GM18951 (cell line): Measurements from ENCODE around the gene CSF3.

Experiments used
- POLR2A ChIP-seq: IDR thresholded peaks from 4 replicates; pipeline ENCODE4 v1.6.1; 2011; ENCODE audit warnings: mild to moderate bottlenecking; ENCODE audit not compliant: insufficient read length, insufficient read depth; ENCODE audit errors: extremely low read depth
- in situ Hi-C: fragments of 300-500 bp; cut with MboI; formaldehyde crosslinking; loops from one replicate; pipeline ENCODE4 v1.12.0; 2022; ENCODE audit warnings: low sequenced_read_pairs, mixed read lengths, inconsistent platforms; ENCODE audit not compliant: unreplicated experiment

Gene CSF3

DNA sequence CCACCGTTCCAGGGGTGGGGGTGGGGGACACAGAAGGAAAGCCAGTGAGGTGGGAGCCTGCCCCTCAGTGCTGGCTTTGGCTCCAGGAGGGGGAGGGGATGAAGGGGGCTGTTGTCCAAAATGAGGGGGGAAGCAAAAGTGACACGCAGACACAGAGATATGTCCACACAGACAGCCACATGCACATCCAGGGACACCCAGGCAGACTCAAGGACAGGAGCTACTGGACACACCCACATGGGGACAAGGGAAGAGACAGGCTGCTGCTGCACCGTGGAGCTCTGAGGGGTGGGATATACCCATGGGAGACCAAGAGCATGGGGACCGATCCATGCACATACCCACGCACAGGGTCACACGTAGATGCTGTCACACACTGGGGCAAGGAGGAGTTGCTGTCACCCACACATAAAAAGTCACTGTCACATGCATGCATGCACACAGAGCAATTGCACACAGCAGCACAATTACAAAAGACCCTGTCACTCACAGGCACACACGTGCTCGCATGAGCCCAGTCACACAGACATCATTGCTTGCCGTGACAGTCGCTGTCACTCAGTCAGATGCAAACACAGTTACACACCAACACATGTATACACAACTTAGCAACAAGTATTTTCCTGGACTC is 48.8 kb downstream of the CSF3 start:
- in situ Hi-C loops = no loop called here
- no peak for TF ChIP-seq POLR2A

- no peak for TF ChIP-seq POLR2A
- in situ Hi-C loops = no loop called here
Observed at GRCh38 chr17:40064971-40065768, 49.9 kb downstream of the CSF3 start.

DNA sequence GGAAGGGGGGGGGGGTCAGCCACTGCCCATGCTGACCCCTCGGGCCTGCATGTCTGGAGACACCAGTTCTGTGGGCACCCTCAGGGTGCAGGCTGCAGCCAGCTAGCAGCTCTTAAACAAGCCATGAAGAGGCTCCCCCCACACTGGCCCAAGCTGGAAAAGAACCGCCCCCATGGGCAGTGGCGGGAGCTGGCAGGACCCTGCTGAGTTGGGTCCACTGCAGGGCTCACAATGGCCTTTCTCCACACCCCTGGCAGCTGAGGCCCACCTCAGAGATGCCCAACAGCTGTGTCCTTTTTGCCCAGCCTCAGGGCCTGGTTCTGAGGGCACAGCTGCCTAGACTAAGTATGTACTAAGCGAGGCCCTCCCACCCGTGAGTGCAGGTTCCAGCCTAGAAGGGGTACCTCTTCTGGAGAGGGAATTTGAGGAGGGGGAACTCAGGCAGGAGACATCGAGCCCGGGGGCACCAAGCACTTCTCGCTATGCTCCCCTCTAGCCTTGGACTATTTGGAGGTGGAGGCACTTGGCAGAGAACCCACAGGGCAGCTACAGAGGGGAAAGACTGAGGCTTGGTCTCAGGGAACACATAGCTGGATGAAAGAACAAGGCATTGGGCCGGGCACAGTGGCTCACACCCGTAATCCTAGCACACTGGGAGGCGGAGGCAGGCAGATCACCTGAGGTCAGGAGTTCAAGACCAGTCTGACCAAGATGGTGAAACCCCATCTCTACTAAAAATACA is 50.7 kb downstream of the CSF3 start:
- TF ChIP-seq POLR2A = no peak
- in situ Hi-C loops = no loop called here
